H4 (cell line): ENCODE data around the gene SBF1. TPM values are rescaled to one million over a fixed set of nuclear protein-coding genes. Genes with fewer than 3 reads are reported as not detected.
"Not testable (repeated sequence)": the region's sequence is repeated elsewhere in the genome, so short reads cannot be mapped to it uniquely, and the experiment has no call there.

ENCODE experiments used
- DNase-seq: peaks from one replicate; pipeline ENCODE4 v3.0.0-alpha.2; 2015; ENCODE audit warnings: low spot score
- total RNA-seq: library from RNA; depleted of rRNA; stranded (reverse); fragments of >200 nt; shearing (Covaris generic); gene quantifications from 2 replicates; pipeline ENCODE4 v1.2.3, GENCODE V29; 2014

SBF1 gene
- total RNA-seq, 1 experiment from 2014 or later: 29.1 TPM

GRCh38 chr22:50422961-50423815, 51.6 kb downstream of the SBF1 start:
- no peak for DNase-seq

GRCh38 chr22:50422046-50422445, 52.8 kb downstream of the SBF1 start:
- no peak for DNase-seq

GRCh38 chr22:50420581-50420980, 54.3 kb downstream of the SBF1 start:
- DNase-seq: no peak

GRCh38 chr22:50420015-50420414, 54.8 kb downstream of the SBF1 start:
- no peak for DNase-seq

GRCh38 chr22:50419116-50419515, 55.7 kb downstream of the SBF1 start:
- DNase-seq: no peak

- DNase-seq: no peak
Observed at GRCh38 chr22:50418624-50419023, 56.2 kb downstream of the SBF1 start.

- no peak for DNase-seq
Observed at GRCh38 chr22:50417411-50418210, 57.2 kb downstream of the SBF1 start.

GRCh38 chr22:50416996-50417395, 57.8 kb downstream of the SBF1 start:
- DNase-seq: no peak

- DNase-seq: no peak
Observed at GRCh38 chr22:50415426-50415825, 59.4 kb downstream of the SBF1 start.

- no peak for DNase-seq
Observed at GRCh38 chr22:50414476-50415248, 60.2 kb downstream of the SBF1 start.

- DNase-seq: not testable (repeated sequence)
Observed at GRCh38 chr22:50408954-50409353, 65.9 kb downstream of the SBF1 start.

GRCh38 chr22:50408311-50408710, 66.5 kb downstream of the SBF1 start:
- DNase-seq: no peak

- no peak for DNase-seq
Observed at GRCh38 chr22:50406416-50407170, 68.2 kb downstream of the SBF1 start.

- no peak for DNase-seq
Observed at GRCh38 chr22:50403701-50404101, 71.1 kb downstream of the SBF1 start.

- no peak for DNase-seq
Observed at GRCh38 chr22:50401907-50402306, 72.9 kb downstream of the SBF1 start.

GRCh38 chr22:50400931-50401330, 73.9 kb downstream of the SBF1 start:
- DNase-seq: no peak

GRCh38 chr22:50400406-50400805, 74.4 kb downstream of the SBF1 start:
- no peak for DNase-seq

- peak; percentile 27 for DNase-seq
Observed at GRCh38 chr22:50399751-50400331, 75.0 kb downstream of the SBF1 start.

- no peak for DNase-seq
Observed at GRCh38 chr22:50398831-50399648, 75.8 kb downstream of the SBF1 start.
